ENCODE results near the gene GALNT14.

GALNT14 gene

DNA sequence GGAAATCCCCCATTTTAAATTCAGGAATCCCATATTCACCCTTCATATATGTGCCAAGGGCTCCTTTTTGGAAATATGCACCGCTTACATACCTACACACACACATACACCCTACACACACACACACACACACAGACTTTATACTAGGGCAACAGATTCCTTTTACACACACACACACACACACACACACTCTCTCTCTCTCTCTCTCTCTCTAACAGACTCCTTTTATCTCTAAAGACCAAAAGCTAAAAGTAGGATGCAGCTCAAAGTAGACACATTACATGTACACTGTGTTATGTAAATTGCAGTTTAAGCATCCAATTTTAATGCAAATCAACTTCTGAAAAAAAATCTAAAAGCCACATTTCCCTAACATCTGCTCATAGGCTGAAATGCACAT is 200.0 kb downstream of the GALNT14 start:
- H3K4me2 ChIP-seq, result no peak overlapping the region
- TF ChIP-seq, protein P1, sequence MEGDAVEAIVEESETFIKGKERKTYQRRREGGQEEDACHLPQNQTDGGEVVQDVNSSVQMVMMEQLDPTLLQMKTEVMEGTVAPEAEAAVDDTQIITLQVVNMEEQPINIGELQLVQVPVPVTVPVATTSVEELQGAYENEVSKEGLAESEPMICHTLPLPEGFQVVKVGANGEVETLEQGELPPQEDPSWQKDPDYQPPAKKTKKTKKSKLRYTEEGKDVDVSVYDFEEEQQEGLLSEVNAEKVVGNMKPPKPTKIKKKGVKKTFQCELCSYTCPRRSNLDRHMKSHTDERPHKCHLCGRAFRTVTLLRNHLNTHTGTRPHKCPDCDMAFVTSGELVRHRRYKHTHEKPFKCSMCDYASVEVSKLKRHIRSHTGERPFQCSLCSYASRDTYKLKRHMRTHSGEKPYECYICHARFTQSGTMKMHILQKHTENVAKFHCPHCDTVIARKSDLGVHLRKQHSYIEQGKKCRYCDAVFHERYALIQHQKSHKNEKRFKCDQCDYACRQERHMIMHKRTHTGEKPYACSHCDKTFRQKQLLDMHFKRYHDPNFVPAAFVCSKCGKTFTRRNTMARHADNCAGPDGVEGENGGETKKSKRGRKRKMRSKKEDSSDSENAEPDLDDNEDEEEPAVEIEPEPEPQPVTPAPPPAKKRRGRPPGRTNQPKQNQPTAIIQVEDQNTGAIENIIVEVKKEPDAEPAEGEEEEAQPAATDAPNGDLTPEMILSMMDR (conservative IDR thresholded peaks at IDR 0.05; ENCODE audit: low read depth, low read length), result no peak
- no peaks in the 10 kb centered on the region for H3K4me1 ChIP-seq (ENCODE audit: low read depth, poor library complexity, severe bottlenecking)
- no peak overlapping the region for H3K27ac ChIP-seq
- H3K4me3 ChIP-seq (IDR thresholded peaks at IDR 0.05; ENCODE audit: insufficient read depth, low read depth, low read length), result no peak overlapping the region
- H3K27me3 ChIP-seq (ENCODE audit: insufficient read depth, low read depth), result no peaks in the 10 kb centered on the region
- H3K36me3 ChIP-seq (ENCODE audit: insufficient read depth), result no peaks in the 10 kb centered on the region
- H3K79me2 ChIP-seq (ENCODE audit: insufficient read depth, low read depth), result no peaks in the 10 kb centered on the region
- H4K20me1 ChIP-seq (ENCODE audit: insufficient read depth), result no peaks in the 10 kb centered on the region
- H2AFZ ChIP-seq (ENCODE audit: low read depth), result no peak overlapping the region
- no peak overlapping the region for H3K9ac ChIP-seq

DNA sequence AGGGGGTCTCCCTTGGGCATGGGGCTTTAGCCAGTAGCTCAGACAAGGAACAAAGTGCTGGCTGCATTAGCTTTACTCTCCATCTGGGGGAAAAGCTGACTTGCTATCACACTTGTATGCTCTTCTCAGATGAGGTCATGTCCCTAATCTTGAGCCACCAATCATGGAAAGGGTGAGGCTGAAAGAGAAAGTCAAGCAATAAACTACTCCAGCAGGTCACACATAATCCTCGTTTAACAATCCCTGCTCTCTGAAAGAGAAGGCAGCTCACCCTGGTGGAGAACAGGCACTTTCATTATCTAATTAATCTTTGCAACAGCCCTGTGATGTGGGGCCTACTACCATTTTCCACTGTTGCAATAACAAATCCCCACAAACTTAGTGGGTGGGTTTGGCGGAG is 201.3 kb downstream of the GALNT14 start:
- Histone ChIP-seq H2AFZ (ENCODE audit: low read depth) (no peak overlapping the region), H3K9ac (no peak overlapping the region), H4K20me1 (ENCODE audit: insufficient read depth) (no peaks in the 10 kb centered on the region), H3K79me2 (ENCODE audit: insufficient read depth, low read depth) (no peaks in the 10 kb centered on the region), H3K4me1 (ENCODE audit: low read depth, poor library complexity, severe bottlenecking) (no peaks in the 10 kb centered on the region), H3K27ac (no peak overlapping the region), H3K36me3 (ENCODE audit: insufficient read depth) (no peaks in the 10 kb centered on the region), H3K4me3 (IDR thresholded peaks at IDR 0.05; ENCODE audit: insufficient read depth, low read depth, low read length) (no peak overlapping the region), H3K4me2 (no peak overlapping the region), H3K27me3 (ENCODE audit: insufficient read depth, low read depth) (no peaks in the 10 kb centered on the region)
- TF ChIP-seq, protein P1 (conservative IDR thresholded peaks at IDR 0.05; ENCODE audit: low read depth, low read length), result no peak

DNA sequence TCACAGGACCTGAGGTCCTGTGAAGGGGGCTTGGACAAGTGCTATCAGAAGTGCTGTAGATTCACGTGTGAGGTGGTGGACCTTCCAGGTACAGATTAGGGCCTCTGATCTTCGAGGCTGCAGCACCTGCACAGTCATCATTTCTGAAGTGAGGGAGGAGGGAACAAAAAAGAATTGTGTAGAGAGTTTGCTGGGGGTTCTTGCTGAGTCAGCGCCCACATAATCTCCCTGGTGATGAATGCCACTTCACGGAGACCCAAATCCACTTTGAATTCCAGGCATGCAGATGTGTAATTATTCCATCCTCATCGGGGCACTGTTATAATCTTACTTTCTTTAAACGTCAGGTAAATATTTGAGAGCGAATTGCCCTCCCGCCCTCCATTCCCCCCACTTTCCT is 202.4 kb downstream of the GALNT14 start:
- Histone ChIP-seq H3K4me1 (ENCODE audit: low read depth, poor library complexity, severe bottlenecking) (no peaks in the 10 kb centered on the region), H3K9ac (no peak overlapping the region), H3K4me2 (no peak overlapping the region), H2AFZ (ENCODE audit: low read depth) (no peak overlapping the region), H3K79me2 (ENCODE audit: insufficient read depth, low read depth) (no peaks in the 10 kb centered on the region), H3K4me3 (IDR thresholded peaks at IDR 0.05; ENCODE audit: insufficient read depth, low read depth, low read length) (no peak overlapping the region), H3K27ac (no peak overlapping the region), H4K20me1 (ENCODE audit: insufficient read depth) (no peaks in the 10 kb centered on the region), H3K27me3 (ENCODE audit: insufficient read depth, low read depth) (no peaks in the 10 kb centered on the region), H3K36me3 (ENCODE audit: insufficient read depth) (no peaks in the 10 kb centered on the region)
- TF ChIP-seq, protein P1 (conservative IDR thresholded peaks at IDR 0.05; ENCODE audit: low read depth, low read length), result no peak

DNA sequence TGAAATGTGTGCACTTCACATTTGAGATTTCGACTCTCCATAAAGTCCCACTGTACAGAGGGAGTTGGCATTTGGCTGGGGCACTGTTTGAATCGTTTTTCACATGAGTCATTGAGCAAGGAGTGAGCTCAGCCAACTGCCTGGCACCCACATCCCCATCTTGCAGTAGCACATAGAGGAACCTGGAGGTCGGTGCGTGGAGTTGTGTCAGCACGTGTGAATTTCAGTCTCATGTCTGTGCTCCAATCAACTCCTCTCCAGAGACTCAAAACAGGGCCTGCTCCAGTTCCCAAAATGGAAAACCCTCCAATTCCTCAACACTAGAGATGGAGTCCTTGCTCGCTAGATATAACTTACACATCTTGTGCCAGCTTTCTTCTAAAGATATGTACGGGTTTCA is 204.2 kb downstream of the GALNT14 start:
- Histone ChIP-seq H2AFZ (ENCODE audit: low read depth) (no peak overlapping the region), H3K79me2 (ENCODE audit: insufficient read depth, low read depth) (no peaks in the 10 kb centered on the region), H3K4me3 (IDR thresholded peaks at IDR 0.05; ENCODE audit: insufficient read depth, low read depth, low read length) (no peak overlapping the region), H3K4me2 (no peak overlapping the region), H4K20me1 (ENCODE audit: insufficient read depth) (no peaks in the 10 kb centered on the region), H3K27ac (no peak overlapping the region), H3K9ac (no peak overlapping the region), H3K4me1 (ENCODE audit: low read depth, poor library complexity, severe bottlenecking) (no peaks in the 10 kb centered on the region), H3K36me3 (ENCODE audit: insufficient read depth) (no peaks in the 10 kb centered on the region), H3K27me3 (ENCODE audit: insufficient read depth, low read depth) (no peaks in the 10 kb centered on the region)
- TF ChIP-seq, protein P1 (conservative IDR thresholded peaks at IDR 0.05; ENCODE audit: low read depth, low read length), result no peak

All from KMS-11 (cell line).